Measurements from ENCODE around the gene ERGIC3.
A peak's percentile ranks its signal among the peaks of the same experiment; 100 is the strongest.
"Not testable (repeated sequence)": the region's sequence is repeated elsewhere in the genome, so short reads cannot be mapped to it uniquely, and the experiment has no call there.

The ERGIC3 gene

DNA sequence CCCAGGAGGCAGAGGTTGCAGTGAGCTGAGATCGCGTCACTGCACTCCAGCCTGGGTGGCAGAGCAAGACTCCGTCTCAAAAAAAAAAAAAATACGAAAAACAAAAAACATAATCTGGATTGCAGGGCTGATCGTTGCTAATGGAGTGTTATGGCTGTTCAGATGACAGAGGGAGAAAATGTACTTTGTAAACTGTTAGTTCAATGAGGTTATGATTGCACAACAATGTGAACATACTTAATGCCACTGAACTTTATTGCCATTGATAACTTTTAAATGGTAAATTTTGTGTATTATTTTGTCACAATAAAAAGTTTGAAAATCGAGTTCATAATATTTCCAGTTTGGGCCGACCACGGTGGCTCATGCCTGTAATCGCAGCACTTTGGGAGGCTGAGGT is 22.9 kb upstream of the ERGIC3 start:
- no peak for DNase-seq

DNA sequence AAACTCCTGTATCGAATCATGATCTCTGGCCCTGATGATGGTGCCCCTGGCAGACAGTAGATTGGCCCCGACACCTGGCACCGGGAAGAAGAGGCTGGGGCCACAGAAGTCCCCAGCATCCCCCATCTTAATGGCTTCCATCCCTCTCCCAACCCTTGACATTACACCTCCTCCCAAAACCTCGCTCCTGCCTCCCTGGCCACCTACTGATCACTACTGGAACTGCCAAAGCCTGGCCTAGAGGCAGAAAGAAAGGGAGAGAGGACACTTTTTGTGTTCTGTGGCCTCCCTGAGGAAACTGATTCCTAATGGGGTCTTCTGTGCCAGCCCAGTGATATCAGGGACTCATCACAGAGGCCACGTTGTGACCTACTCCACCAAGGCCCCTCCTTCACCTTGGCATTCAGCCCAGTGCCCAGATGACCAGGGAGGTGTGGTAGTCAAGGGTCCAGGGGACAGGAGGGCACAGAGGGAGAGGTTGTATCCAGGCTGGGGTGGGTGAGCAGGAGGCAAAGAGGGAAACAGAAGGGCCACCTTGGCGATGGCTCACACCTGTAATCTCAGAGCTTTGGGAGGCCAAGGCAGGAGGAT is 18.5 kb upstream of the ERGIC3 start:
- peak; percentile 31 for DNase-seq

DNA sequence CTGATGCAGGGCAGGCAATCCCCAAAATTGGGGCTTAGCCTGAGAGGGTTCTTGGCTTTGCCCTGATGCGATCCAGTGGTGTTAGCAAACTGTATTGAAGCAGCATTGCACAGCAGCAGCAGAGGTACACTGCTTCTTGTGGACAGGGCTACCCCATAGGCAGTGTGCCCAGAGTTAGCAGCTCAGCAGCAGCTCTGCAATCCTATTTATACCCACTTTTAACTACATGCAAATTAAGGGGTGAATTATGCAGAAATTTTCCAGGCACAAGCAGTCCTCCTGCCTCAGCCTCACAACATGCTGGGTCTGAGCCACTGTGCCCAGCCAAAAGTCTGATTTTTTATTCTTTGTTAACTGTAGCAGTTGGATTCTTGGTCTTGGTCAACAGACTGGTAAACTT is 16.2 kb upstream of the ERGIC3 start:
- DNase-seq, result no peak

DNA sequence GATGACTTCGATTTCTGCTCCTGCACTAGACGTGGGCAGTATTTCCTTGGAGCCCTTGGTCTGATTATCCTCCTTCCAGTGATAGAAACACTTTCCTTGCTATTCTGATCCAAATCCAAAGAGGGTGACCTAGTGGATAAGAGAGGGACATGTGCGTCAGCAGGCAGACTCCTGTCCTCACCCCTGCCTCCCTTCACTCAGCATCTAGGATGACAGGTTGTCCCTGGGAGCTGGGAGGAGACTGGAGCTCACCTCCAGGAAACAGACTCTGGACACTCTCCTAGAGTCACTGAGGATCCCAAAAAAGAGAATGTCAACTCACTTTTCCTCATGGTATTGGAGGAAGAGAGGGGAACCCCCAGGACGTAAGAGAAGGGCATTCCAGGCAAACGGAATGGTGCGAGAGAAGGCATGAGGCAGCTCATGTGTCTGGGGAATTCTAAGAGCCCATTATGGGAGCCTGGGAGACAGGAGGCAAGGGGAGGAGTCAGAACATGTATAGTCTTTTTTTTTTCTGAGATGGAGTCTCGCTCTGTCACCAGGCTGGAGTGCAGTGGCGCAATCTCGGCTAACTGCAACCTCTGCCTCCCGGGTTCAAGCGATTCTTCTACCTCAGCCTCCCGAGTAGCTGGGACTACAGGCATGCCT is 14.6 kb upstream of the ERGIC3 start:
- no peak for DNase-seq

DNA sequence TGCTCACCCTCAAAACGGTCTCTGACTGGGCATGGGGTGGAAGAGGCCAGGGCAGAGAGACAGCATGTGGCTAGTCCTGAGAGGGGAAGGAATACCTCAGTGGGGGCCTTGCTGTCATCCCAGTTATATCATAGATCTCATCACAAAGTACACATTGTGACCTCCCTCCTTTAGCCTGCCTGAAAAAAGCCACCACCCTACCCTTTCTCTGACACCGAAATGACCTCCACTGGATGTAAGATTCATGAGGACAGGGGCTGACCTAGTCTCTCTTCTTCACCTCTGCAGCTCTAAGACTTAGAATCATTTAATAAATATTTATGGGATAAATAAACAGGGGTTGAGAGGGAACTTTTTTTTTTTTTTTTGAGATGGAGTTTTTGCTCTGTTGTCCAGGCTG is 12.3 kb upstream of the ERGIC3 start, which contains the start of gene C20orf173:
TSS of gene C20orf173 (minus strand) at position 101 of the 400 bp plus-strand sequence. CDS start 279 bp downstream, outside the sequence.
- DNase-seq, result no peak

DNA sequence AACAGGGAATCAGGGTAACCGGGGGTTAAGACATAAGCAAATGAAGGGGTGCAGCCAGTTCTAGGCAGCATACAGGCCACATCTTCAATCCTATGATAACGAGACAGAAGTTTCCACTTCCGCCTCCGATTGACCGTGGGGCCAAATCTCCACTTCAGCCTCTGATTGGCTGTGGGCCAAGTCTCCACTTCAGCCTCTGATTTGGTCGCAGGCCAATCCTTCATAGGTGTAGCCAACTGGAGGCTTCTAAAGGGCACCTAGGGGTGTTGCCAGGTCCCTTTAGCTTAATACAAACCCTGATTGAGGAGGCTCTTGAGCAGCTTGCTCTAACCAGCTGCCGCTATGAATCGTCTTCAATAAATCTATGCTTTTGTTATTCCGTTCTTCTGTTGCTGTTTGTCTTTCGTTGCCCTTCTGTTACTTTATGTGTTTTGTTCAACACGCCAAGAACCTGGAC is 2.1 kb upstream of the ERGIC3 start:
- DNase-seq, result peak; percentile 8

DNA sequence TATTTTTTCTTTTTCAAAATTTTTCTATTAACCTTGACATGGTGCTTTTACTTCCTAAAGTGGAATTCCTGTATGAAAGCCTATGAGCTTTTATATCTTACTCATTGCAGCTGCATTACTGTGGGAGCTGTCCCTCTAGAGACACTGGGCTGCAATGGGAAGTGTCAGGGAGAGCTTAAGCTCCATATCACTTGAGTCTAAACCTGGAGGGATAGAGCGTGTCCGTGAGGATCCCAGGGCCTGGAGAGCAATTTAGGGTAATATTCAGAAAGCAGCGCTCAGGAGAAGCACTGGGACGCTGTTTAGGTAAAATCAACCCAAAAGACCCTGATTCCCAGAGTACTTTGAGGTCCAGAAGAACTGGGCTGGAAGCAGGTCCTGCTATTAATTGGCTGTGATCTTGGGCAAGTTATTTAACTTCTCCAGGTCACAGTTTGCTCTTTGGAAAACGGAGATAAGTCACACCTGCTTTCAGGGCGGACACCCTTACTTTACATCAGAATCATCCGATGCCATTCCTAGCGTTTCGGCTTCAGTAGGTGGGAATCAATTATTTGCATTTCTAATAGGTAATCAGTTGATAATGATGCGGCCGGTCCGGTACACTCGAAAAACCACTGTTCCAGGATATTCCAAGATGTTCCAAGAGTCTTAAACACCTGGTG is 628 bp upstream of the ERGIC3 start:
- DNase-seq, result no peak

DNA sequence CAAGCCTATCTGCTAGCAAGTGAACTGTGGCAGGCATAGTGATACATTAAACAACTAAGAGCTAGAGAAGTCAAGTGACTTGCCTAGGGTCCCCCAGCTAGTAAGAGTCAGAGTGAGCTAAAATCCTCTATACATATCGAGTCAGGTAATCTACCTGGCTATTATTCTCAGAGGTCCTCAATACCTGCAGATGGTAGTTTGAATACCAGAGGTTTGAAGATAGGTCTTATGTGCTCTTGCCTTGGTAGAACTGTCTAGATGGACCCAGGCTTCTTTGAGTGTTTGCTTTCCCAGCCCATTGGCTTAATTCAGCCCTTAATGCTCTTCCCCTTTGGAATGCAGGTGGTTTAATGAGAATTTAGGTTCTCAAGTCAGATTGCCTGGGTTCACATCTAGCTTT is 1.1 kb downstream of the ERGIC3 start:
- DNase-seq, result no peak

DNA sequence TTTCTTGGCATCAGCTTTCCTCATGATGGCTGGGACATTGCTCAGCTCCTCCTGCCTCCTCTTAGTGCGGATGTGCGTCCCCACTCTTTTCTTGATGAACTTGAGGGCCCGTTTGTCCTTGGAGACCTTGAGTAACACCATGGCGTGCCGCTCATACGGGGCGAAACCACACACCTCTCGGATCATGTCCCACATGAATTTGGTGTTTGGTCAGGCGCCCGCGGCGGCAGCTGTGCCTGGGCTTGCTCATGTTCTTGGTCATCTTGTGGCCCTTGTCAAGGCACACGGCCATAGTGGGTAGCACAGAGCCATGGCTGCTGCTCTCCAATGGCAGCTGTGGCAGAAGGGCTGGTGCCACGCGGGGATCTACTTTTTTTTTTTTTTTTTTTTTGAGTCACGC is 2.6 kb downstream of the ERGIC3 start:
- DNase-seq, result no peak

DNA sequence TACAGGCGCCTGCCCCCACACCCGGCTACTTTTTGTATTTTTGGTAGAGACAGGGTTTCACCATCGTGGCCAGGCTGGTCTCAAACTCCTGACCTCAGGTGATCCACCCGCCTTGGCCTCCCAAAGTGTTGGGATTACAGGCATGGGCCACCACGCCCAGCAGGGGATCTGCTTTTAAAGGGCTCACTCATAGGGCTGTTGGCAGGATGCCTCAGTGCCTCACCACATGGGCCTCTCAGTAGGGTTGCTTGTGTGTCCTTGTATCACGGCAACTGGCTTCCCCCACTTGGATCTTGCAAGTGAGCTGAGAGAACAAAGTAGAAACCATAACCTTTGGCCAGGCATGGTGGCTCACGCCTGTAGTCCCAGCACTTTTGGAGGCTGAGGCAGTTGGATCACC is 3.1 kb downstream of the ERGIC3 start:
- DNase-seq, result not testable (repeated sequence)

DNA sequence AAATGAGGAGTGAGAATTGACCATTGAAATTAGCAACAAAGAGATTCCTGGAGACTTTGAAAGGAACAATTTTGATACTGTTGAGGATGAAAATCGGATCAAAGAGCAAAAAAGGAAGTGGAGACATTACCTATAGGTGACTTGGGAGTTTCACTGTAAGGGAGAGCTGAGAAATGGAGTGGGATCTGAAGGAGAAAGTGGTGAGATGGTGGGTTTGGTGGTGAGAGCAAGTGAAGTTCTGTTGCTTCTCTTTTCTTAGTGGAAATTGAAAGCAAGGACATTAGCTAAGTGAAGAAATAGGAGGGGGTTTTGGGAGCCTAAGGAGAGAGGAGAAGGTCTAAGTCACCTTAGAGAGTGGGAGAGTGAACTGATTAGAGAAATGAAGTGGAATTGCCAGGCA is 4.2 kb downstream of the ERGIC3 start:
- DNase-seq, result no peak

DNA sequence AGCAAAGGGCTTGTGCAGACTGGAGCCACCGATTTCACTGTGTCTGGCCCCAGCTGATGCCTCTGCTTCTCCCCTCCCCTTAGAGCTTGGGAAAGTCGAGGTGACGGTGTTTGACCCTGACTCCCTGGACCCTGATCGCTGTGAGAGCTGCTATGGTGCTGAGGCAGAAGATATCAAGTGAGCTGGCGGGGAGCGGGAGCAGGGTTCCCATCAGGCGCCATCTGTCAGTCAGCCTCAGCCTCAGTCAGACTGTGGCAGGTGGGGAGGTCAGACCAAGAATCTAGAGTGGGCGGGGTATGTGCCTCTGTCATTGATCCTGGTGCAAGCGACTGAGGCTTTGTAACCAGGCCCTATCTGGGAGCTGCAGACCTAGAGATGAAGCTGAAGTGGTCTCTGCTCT is 5.5 kb downstream of the ERGIC3 start:
- DNase-seq, result no peak

DNA sequence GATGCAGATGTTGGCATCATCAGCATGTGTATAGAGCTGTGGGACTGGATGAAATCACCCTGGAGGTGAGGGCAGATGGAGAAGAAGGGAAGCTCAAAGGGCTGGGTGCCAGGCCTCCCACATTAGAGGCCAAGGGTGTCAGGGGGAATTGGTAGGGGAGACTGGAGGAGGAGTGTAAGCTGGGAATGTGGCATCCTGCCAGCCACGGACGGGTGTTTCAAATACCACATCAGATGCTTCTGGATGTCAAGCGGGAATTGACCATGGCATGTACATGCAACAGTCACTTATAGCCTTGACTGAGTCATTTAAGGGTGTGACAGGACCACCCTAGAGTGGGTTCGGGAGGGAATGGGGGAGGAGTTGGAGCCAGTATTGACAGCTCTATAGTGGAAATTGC is 9.6 kb downstream of the ERGIC3 start:
- no peak for DNase-seq

DNA sequence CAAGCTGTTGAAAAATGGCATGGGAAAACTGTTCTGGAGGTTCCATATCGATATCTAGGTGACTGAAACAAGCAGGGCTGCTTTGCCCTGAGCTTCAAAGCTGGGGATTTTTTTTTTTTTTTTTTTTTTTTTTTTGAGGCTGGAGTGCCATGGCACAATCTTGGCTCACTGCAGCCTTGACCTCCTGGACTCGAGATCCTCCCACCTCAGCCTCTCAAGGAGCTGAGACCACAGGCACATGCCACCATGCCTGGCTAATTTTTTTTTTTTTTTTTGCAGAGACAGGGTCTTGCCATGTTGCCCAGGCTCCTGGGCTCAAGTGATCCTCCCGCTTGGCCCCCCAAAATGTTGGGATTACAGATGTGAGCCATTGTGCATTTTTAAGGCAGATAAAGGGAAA is 11.0 kb downstream of the ERGIC3 start:
- DNase-seq, result no peak

DNA sequence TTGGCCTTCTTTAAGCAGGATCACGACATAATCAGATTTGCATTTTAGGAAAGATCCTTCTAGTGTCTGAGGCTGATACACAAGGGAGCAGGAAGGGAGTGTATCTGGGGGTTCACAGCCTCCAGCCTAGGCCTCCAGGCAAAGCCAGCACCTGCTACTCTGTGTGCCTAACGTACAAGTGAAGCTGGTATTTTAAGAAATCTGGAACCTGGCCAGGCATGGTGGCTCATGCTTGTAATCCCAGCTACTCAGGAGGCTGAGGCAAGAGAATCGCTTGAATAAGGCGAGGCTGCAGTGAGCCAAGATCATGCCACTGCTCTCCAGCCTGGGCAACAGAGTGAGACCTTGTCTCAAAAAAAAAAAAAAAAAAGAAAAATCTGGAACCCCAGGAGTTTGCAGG is 13.6 kb downstream of the ERGIC3 start:
- not testable (repeated sequence) for DNase-seq

DNA sequence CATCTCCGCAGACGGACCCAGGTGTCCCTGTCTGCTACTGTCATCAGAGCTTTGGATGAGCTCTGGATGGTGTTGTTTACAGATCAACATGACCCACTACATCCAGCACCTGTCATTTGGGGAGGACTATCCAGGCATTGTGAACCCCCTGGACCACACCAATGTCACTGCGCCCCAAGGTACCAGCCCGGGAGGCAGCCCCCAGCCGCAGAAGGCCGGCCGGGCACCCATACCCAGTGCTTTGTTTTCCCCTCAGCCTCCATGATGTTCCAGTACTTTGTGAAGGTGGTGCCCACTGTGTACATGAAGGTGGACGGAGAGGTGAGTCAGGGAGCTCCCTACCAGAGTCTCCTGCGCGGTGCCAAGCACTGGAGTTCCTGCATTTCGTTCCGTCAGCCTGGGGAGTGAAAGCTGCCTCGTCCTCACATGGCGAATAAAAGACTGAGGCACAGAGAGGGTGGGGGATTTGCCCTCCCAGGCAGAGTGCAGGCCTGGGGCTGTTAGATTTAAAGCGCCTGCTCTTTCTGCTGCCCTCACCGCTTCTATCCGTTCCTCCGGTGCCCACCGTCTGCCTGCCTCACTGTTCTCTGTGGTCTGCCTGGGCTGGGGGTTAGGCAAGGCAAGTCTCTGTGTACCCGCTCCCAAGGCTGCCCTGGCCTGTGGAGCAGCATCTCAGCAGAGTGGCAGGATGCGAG is 14.2 kb downstream of the ERGIC3 start:
- no peak for DNase-seq

DNA sequence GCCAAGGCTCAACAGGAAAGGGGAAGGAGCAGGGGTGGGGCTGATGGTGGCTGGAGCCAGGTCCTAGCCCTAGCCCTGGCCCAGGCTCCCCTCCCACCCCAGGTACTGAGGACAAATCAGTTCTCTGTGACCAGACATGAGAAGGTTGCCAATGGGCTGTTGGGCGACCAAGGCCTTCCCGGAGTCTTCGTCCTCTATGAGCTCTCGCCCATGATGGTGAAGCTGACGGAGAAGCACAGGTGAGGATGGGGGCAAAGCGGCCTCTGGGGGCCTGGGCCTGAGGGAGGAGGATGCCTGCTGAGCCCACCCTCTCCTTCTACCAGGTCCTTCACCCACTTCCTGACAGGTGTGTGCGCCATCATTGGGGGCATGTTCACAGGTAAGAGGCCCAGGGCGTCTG is 15.0 kb downstream of the ERGIC3 start:
- DNase-seq, result no peak

DNA sequence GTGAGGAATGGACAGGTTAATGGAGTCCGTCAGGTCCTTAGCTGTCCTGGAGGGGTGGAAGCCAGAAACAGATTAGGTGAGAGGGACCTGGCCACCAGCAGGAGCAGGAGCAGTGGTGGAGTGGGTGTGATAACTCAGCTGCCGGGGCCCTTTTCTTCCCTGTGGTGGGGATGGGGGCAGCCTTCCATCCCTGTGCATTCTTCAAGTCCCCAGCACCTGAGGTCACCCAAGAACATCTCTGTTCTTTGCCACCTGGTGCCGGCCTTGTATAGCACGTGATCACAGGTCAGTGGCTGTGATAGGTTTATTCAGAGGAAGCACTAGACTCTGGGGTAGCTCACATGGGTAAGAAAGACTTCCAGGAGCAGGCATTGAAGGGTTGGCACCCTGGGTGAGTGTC is 16.6 kb downstream of the ERGIC3 start:
- DNase-seq, result no peak

DNA sequence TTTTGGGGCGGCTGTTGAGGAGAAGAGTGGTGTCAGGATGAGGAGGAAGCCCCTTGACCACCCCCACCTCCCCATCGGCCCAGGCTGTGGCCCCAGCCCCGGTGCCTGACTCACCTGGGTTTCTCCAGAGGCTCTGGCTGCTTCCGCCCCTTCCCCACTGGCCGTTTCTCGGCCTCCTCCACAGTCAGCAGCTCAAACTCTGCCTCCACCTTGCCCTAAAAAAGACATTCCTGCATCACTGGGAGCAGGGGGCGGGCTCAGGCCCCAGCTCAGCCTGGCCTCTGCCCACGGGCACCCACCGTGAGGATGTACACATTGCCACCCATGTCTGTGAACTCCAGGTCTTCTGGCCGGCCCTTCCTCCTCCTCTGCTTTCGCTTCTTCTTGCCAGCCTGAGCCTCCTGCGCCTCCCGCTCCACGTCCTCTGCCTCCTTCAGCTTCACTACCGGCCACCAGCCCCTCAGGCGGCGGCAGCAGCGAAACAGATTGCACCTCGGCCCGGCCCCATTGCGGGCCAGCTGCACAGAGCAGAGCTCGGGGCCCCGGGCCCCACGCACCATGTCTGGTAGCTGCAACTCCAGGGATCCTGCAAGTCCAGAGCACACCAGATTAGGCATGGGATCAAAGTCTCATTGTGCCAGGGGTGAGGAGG is 17.3 kb downstream of the ERGIC3 start:
- DNase-seq, result no peak

DNA sequence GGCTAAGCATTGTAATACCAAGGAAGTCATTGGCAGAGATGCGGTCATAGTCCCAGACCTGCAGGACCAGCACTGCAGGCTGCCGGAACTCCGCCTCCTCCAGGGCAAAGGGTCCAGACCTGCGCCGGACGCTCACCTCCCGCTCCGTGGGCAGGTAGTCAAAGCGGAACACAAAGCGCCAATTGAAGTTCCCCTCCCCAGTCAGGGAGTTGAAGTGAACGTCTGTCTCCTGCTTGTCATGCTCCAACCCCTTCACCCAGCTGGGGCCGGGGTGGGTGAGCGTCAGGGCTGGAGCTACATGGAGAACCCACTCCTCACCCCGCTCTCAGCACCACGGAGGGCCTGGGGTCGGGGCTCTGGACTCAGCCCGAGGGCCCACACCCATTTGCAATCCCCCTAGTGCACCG is 18.2 kb downstream of the ERGIC3 start:
- DNase-seq, result no peak

DNA sequence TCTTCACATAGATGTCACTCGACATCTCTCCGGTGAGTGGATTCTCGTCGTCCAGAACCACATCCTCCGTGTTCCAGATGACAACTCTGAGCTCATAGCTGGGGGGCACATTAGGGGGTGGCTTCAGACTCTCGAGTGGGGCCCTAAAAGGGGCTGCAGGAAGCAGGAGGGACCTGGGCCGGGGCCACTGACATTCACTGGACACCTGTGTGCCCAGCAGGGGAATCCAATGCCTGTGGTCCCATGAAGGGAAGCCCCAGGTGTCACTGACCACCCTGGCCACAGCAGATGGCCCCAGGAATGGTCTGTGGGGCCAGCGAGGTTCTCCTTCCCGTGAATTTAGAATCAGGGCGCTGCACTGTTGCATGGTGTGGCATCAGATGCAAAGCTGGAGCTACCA is 18.7 kb downstream of the ERGIC3 start:
- DNase-seq, result no peak

DNA sequence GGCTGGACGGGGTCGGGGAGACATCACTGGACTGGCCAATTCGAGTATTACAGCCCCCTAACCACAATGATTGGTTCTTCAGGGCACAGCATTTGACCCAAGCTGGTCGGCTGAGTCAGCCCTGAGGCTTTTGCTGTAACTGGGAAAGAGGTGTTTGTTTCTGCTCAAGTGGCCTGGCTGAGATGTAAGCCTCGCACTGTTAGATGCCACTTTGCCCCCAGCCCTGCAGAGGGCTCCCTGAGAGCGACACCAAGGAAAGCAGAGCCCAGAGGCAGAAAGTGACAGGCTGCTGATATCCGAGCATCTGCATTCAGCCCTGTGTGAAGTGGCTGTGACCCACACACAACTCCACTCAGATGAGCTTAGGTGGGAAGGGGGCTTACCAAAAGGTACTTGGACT is 19.4 kb downstream of the ERGIC3 start:
- DNase-seq, result peak; percentile 13

DNA sequence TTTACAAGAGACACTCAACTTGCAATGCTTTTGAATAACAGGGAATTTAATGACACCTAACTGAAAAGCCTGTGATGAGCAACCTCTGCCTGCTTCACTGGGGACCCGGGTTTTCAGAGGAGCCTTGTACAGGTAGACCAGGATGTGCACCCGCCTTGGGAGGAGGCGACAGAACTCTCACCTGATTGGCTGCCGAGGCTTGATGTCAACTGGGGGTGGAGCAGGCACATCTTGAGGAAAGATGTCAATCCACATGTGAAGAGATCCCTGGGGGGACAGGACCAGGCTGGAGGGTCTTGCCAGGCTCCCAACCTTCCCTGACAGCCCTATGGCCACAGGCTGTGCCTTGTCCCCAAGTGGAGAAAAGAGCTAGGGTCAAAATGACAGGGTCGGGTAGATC is 19.8 kb downstream of the ERGIC3 start:
- DNase-seq, result no peak

Data from CD4-positive, alpha-beta T cell treated with Interleukin-17A for 1 hour (primary cell).